NCI-H2171 treated with DMSO at 0.1 percent for 48 hours (cell line): Measurements from ENCODE around the gene LRRC56.
"Not testable (repeated sequence)": the region's sequence is repeated elsewhere in the genome, so short reads cannot be mapped to it uniquely, and the experiment has no call there.

Source experiments
- DNase-seq: peaks from one replicate; lab custom pipeline; 2025; lab: John Stamatoyannopoulos, UW

The LRRC56 gene

GRCh38 chr11:501683-502287 is 35.5 kb upstream of the LRRC56 start:
- DNase-seq: no peak

- no peak for DNase-seq
These were observed 34.8 kb upstream of the LRRC56 start for GRCh38 chr11:502288-503178.

GRCh38 chr11:503179-503981 is 33.9 kb upstream of the LRRC56 start:
- no peak for DNase-seq

- no peak for DNase-seq
These were observed 33.0 kb upstream of the LRRC56 start for GRCh38 chr11:504053-504993.

- DNase-seq: no peak
These were observed 32.4 kb upstream of the LRRC56 start for GRCh38 chr11:504994-505344.

GRCh38 chr11:506238-506994 is 30.9 kb upstream of the LRRC56 start:
- peak; percentile 73 for DNase-seq

GRCh38 chr11:506995-507726 is 30.2 kb upstream of the LRRC56 start, which contains the start of gene RNH1:
Gene RNH1, minus strand, starts transcription at chr11:507242. Its CDS starts 5,080 bp downstream, at chr11:502162.
- DNase-seq: peak; percentile 79

GRCh38 chr11:507727-508515 is 29.4 kb upstream of the LRRC56 start:
- no peak for DNase-seq

- DNase-seq: no peak
These were observed 28.4 kb upstream of the LRRC56 start for GRCh38 chr11:508956-509355.

GRCh38 chr11:512761-513595 is 24.3 kb upstream of the LRRC56 start:
- no peak for DNase-seq

GRCh38 chr11:514606-515005 is 22.7 kb upstream of the LRRC56 start:
- DNase-seq: no peak

- DNase-seq: no peak
These were observed 22.2 kb upstream of the LRRC56 start for GRCh38 chr11:515131-515530.

GRCh38 chr11:516400-516799 is 20.9 kb upstream of the LRRC56 start:
- no peak for DNase-seq

- DNase-seq: not testable (repeated sequence)
These were observed 20.2 kb upstream of the LRRC56 start for GRCh38 chr11:516918-517685.

GRCh38 chr11:518463-519202 is 18.7 kb upstream of the LRRC56 start:
- peak; percentile 14 for DNase-seq

GRCh38 chr11:520428-521176 is 16.7 kb upstream of the LRRC56 start:
- DNase-seq: no peak
